Measurements from ENCODE around the gene PFN3.

Gene PFN3

DNA sequence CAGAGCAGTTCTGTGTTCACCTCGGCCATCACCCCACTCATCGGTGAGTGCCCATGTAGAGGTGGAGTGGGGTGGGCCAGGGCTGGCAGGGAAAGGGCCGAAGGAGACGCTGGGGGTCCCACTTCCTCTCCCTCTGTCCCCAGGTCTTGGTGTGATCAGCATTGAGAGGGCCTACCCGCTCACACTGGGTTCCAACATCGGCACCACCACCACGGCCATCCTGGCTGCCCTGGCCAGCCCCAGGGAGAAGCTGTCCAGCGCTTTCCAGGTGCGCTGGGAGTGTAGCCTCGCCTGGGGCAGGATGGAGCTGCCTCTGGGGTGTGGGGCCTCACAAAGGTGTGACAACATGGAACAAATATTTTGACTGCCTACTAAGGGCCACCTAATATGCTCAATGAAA is 3.7 kb downstream of the PFN3 start:
- in situ Hi-C loops (cut with HindIII; ENCODE audit: low sequenced_read_pairs): no loop called here

DNA sequence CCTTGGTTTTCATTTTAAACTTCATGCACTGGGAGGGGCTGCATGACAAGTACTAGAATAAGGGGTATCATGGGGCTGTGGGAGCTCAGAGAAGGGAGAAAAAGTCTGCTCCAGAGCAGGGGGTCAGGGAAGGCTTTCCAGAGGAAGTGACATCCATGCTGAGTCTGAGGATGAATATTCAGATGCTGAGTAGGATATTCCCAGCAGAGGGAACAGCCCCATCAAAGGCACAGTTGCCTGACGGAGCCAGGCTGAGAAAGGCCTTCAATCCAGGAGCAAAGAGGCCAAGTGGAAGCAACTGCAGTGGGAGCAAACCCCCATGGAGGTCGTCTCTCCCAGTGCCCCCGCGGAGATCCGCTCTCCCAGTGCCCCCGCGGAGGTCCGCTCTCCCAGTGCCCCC is 4.4 kb downstream of the PFN3 start:
- in situ Hi-C loops (cut with HindIII; ENCODE audit: low sequenced_read_pairs): no loop called here

DNA sequence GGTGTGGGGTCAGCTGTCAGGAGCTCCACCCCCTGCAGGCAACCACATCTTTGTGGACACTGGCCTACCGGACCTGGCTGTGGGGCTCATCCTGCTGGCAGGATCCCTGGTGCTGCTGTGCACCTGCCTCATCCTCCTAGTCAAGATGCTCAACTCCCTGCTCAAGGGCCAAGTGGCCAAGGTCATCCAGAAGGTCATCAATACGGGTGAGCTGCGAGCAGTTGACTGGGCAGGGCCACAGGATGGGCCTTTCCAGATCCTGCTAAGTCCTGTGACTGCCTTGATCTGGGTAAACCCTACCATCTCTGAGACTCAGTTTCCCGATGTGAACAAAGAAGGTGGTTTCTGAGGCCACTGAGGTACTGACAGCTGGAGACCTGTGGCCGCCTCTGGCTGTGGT is 6.5 kb downstream of the PFN3 start:
- in situ Hi-C loops (cut with HindIII; ENCODE audit: low sequenced_read_pairs): no loop called here

- in situ Hi-C loops (cut with HindIII; ENCODE audit: low sequenced_read_pairs): no loop called here
Measured at GRCh38 chr5:177393206-177393765, 7.2 kb downstream of the PFN3 start.

- in situ Hi-C loops (cut with HindIII; ENCODE audit: low sequenced_read_pairs): no loop called here
Measured at GRCh38 chr5:177392765-177393164, 7.7 kb downstream of the PFN3 start.

DNA sequence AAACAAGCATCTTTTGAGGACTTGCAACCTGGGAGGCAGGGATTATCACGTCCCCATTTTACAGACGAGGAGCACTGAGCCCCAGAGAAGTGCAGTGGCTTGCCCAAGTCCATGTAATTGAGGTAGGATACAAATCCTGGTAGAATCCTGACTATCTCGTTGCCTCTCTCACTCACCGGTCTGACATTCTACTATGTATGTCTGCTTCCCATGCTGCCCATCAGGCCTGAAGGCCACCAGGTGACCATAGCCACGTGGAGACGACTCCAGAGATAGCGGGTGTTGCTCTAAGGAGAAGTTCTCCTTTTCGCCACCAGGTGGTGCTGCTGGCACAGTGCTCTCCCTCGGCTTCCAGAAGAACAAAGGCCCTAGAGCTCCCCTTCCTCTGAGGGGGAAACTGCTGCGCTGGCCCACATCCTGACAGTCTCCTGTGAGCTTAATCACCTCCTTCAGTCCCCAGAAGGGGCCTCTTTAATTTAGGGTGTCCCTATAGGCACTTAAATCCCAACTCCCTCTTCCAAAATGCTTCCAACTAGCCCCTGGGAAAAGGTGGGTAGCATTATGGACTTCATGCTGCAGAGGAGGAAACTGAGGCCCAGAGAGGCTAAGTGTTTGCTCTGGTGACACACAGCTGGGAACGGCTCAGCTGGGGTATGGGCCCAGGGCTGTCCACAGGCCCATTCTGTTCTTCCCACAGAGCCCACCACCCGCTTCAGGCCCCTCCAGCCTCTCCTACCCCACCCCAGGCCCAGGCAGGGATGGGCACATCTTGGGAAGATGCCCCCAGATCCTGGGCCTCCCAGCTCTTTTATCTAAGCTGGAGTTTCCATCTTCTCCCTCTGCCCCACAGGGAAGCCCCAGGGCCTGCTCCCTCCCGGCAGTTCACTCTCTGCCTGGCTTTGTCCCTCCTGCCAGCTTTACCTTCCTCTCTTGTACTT is 9.8 kb downstream of the PFN3 start:
- in situ Hi-C loops (cut with HindIII; ENCODE audit: low sequenced_read_pairs): no loop called here

DNA sequence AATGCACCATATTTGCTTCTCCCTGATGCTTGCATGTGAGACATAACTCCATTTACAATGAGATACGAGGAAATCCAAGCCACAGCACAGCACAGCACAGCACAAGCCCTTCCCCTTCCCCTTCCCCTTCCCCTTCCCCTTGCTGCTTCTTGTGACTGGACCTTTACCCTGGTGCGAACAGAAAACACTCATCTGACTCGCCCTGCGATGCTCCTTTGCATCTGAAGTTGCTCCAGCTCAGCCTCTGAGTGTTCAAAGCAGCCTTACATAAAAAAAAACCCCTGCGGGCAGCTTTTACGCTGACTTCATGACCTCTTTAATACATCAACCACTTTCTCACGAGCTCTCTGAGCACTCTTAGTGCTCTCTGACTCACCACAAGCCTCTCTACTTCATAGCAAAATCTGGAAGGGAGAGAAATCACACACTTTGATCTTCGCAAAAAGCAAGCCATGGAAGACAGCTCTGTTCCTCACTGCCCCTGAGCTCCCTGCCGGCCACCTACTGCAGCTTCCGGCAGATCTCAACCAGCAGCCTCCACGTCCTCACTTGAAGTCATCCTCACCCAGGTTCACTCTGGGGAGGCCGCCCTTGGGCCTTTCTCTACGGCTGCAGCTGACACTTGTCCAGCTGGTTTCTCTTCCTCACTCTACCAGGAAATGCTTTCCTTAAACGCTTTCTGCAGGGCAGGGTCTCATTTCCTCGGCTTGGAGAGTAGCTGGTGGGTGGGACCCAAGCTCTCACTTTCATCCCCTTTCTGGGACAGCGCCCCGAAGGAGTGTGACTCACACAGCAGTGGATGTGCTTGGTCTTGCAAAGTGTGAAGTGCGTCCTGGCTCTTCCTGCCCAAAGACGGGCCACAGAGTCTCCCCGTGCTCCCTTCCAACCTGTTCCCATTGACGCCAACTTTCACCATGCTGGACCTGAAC is 11.0 kb downstream of the PFN3 start:
- in situ Hi-C loops (cut with HindIII; ENCODE audit: low sequenced_read_pairs): no loop called here

- in situ Hi-C loops (cut with HindIII; ENCODE audit: low sequenced_read_pairs): no loop called here
Measured at GRCh38 chr5:177388521-177389052, 11.9 kb downstream of the PFN3 start.

- in situ Hi-C loops (cut with HindIII; ENCODE audit: low sequenced_read_pairs): no loop called here
Measured at GRCh38 chr5:177387405-177387804, 13.1 kb downstream of the PFN3 start.

GRCh38 chr5:177386542-177386941 is 13.9 kb downstream of the PFN3 start:
- in situ Hi-C loops (cut with HindIII; ENCODE audit: low sequenced_read_pairs): no loop called here

GRCh38 chr5:177385720-177386119 is 14.7 kb downstream of the PFN3 start:
- in situ Hi-C loops (cut with HindIII; ENCODE audit: low sequenced_read_pairs): no loop called here

- in situ Hi-C loops (cut with HindIII; ENCODE audit: low sequenced_read_pairs): no loop called here
Measured at GRCh38 chr5:177384134-177384533, 16.3 kb downstream of the PFN3 start, which contains the start of gene SLC34A1. TSS of gene SLC34A1 (plus strand) at chr5:177384434. CDS start at chr5:177385742, 1,308 bp downstream.

GRCh38 chr5:177383181-177383580 is 17.3 kb downstream of the PFN3 start:
- in situ Hi-C loops (cut with HindIII; ENCODE audit: low sequenced_read_pairs): no loop called here

DNA sequence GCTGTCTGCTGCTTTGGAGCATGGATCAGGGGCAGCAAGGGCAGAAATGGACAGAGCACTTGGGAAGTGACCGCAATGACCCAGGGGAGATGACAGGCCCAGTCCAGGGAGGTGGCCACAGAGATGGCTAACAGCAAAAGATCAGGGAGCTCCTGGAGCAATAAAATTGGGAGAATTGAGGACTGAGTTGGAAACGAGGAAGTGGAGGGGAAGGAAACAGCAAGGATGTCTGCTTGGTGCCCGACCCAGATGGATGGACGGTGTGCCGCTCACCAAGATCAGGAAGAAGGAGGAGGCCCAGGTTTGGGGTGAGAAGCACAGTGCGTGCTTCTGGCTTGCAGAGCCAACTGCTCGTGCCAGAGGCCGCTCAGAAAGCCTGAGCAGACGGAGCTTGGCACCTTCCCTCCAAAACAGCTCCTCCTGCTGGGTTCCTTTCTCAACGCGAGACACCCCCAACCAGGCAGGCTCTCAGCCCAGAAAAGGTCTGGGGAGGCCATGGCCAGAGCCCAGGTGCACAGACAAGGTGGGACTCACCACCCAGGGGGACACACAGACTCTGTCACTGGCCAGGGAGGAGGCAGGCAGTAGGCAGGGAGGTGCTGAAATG is 17.9 kb downstream of the PFN3 start:
- in situ Hi-C loops (cut with HindIII; ENCODE audit: low sequenced_read_pairs): no loop called here

DNA sequence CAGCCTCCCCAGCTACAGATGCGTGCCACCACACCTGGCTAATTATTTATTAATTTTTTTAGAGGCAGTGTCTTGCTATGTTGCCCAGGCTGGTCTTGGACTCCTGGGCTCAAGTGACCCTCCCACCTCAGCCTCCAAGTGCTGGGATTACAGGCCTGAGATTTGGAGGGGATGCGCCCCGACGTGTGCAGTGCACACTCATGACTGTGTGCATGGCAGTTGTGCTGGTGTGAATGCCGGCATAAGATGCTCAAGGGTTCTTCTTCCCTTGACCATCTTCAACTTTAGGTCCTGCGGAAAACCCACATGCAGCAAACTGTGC is 19.7 kb downstream of the PFN3 start:
- in situ Hi-C loops (cut with HindIII; ENCODE audit: low sequenced_read_pairs): no loop called here

- in situ Hi-C loops (cut with HindIII; ENCODE audit: low sequenced_read_pairs): no loop called here
Measured at GRCh38 chr5:177378884-177379883, 21.3 kb downstream of the PFN3 start.

- in situ Hi-C loops (cut with HindIII; ENCODE audit: low sequenced_read_pairs): no loop called here
Measured at GRCh38 chr5:177377851-177378776, 22.3 kb downstream of the PFN3 start.

DNA sequence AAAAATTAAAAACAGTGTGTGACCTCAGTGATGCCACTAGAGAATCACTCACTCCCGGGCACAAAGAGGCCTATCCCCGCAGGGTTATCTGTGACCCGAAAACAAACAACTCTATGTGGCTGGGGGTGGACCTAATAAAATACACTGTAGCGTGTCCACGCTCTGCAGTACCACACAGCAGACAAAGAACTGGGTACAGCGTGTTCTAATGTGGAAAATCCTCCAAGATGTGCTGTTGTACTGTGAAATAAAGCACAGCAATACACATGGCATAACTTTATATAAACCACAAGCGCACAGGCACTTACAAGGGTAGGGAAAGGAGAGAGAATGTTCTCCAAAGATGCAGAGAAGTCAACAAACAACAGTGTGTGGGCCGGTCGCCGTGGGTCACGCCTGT is 24.4 kb downstream of the PFN3 start:
- in situ Hi-C loops (cut with HindIII; ENCODE audit: low sequenced_read_pairs): no loop called here

Data from DLD1 (cell line).